GM06990 (cell line): ENCODE measurements around the gene SPATA25.
"Not testable (repeated sequence)": the region's sequence is repeated elsewhere in the genome, so short reads cannot be mapped to it uniquely, and the experiment has no call there.

Source experiments
- DNase-seq: peaks from one replicate; pipeline ENCODE4 v3.0.0-alpha.2; 2011; ENCODE audit not compliant: insufficient read length; ENCODE audit errors: extremely low read depth
- H3K27me3 ChIP-seq: replicated peaks from 2 replicates; pipeline ENCODE4 v1.6.0; 2011; ENCODE audit warnings: low read length; ENCODE audit not compliant: control insufficient read depth, insufficient read depth
- H3K36me3 ChIP-seq: 2 replicates; pipeline ENCODE4 v1.5.1; 2011; ENCODE audit warnings: low read length; ENCODE audit not compliant: control insufficient read depth, insufficient read depth
- H3K4me3 ChIP-seq: replicated peaks from 2 replicates; pipeline ENCODE4 v1.5.1; 2011; ENCODE audit warnings: low read depth, mild to moderate bottlenecking, control low read depth, low read length
- CTCF ChIP-seq: IDR thresholded peaks from 2 replicates; pipeline ENCODE4 v1.5.1; 2011; ENCODE audit warnings: low read length, control low read depth, mild to moderate bottlenecking, inconsistent platforms; ENCODE audit not compliant: insufficient read depth, poor library complexity, severe bottlenecking

SPATA25 gene

GRCh38 chr20:45887346-45887715 is at the start of gene SPATA25:
TSS of gene SPATA25 (minus strand) at chr20:45887622. CDS start at chr20:45887590, 32 bp downstream.
- DNase-seq = no peak
- no peak for TF ChIP-seq CTCF
- Histone ChIP-seq H3K4me3 (no peak within 1 kb of the TSS), H3K36me3 (peaks cover 18% of the 10 kb centered on the region), H3K27me3 (no peaks in the 10 kb centered on the region)

GRCh38 chr20:45935416-45936046 is 48.1 kb upstream of the SPATA25 start:
- Histone ChIP-seq H3K36me3 (peaks cover 23% of the 10 kb centered on the region), H3K4me3 (peak overlapping the region; percentile 80), H3K27me3 (no peaks in the 10 kb centered on the region)
- no peak for DNase-seq
- TF ChIP-seq CTCF = no peak

GRCh38 chr20:45934586-45935415 is 47.4 kb upstream of the SPATA25 start, which contains the start of gene PCIF1:
TSS of gene PCIF1 (plus strand) at chr20:45934683. CDS start at chr20:45939000, 4,317 bp downstream.
- H3K4me3 ChIP-seq = peak within 1 kb of the TSS; percentile 97

GRCh38 chr20:45934046-45934585 is 46.7 kb upstream of the SPATA25 start:
- TF ChIP-seq CTCF = no peak
- peaks cover 10% of the 10 kb centered on the region for H3K36me3 ChIP-seq
- no peaks in the 10 kb centered on the region for H3K27me3 ChIP-seq
- peak overlapping the region; percentile 97 for H3K4me3 ChIP-seq
- DNase-seq = peak; percentile 48

More at GRCh38 chr20:45934586-45935415, 47.4 kb upstream of the SPATA25 start, which contains the start of gene PCIF1:
- peaks cover 17% of the 10 kb centered on the region for H3K36me3 ChIP-seq
- no peak for TF ChIP-seq CTCF
- H3K27me3 ChIP-seq = no peaks in the 10 kb centered on the region
- DNase-seq = peak; percentile 97

- Histone ChIP-seq H3K36me3 (peaks cover 3% of the 10 kb centered on the region), H3K27me3 (no peaks in the 10 kb centered on the region), H3K4me3 (peak overlapping the region; percentile 97)
- DNase-seq = peak; percentile 61
- peak; percentile 45 for TF ChIP-seq CTCF
These were observed 46.0 kb upstream of the SPATA25 start for GRCh38 chr20:45933266-45934045.

- H3K4me3 ChIP-seq, H3K36me3 ChIP-seq, DNase-seq, H3K27me3 ChIP-seq: not testable (repeated sequence)
These were observed 44.3 kb upstream of the SPATA25 start for GRCh38 chr20:45931680-45932079.
